HG02884 (cell line): Measurements from ENCODE around the gene RAB9B.
"Not testable (repeated sequence)": the region's sequence is repeated elsewhere in the genome, so short reads cannot be mapped to it uniquely, and the experiment has no call there.

Experiments used
- ATAC-seq: cut with Tn5 transposase; IDR thresholded peaks from one replicate; pipeline ENCODE4 v1.9.1; 2021; ENCODE audit warnings: mild to moderate bottlenecking, moderate library complexity; ENCODE audit not compliant: unreplicated experiment

The RAB9B gene, protein sequence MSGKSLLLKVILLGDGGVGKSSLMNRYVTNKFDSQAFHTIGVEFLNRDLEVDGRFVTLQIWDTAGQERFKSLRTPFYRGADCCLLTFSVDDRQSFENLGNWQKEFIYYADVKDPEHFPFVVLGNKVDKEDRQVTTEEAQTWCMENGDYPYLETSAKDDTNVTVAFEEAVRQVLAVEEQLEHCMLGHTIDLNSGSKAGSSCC

DNA sequence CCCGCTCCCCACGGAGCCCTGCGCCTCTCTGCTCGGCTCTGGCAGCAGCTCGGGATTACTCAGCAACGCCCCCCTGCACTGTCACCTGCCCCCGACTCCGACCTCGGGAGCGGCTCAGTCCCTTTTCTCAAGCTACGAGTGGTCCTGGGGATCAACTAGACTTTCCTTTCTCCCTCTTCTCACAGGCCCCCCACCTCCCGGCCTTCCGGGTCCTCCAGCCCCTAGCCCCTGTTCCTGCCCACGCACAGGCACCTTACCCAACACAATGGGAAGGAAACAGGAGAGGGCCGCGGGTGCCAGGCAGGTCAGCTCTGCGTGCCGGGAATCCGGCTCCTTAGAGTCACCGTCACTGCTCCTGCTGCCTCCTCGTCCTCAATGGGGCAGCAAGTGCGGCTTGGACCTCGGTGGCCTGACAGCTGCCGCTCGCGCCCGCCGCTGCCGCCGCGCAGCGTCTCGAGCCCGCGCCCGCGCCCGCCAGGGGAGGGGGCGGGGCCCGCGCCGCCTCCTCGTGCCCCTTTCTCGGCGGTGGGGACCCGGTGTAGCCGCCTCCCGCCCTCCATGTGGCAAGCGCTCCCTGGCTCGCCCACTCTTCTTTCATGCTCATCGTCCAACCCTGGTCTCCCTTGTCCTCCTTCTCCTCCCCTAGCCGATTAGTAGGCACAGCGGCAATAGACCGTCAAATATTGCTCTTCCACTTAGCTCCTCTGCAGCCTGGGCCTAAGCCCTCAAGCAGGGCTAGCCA lies at the start of gene RAB9B:
TSS of gene RAB9B (minus strand) at position 455 of the 742 bp plus-strand sequence. CDS start 6,473 bp downstream, outside the sequence.
- ATAC-seq, result peak; percentile 87

DNA sequence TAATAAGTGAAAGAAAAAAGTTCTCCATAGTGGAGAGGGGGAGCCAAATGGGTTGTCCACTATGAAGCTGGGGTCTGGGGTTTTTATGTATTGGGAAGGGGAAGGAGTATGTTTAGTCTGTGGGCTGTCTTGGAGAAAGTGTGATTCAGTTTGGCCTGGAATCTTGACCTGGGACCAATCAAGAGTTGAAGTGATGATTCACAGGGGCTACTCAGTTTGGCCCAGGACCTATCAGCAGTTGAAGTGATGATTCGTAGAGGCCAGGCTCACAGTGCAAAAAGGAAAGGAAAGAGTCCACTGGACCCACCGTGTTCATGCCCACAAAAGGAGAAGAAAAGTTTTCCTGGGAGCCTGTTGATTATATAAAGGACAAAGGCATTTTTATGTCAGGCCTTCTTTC lies 47.3 kb upstream of the RAB9B start:
- no peak for ATAC-seq

DNA sequence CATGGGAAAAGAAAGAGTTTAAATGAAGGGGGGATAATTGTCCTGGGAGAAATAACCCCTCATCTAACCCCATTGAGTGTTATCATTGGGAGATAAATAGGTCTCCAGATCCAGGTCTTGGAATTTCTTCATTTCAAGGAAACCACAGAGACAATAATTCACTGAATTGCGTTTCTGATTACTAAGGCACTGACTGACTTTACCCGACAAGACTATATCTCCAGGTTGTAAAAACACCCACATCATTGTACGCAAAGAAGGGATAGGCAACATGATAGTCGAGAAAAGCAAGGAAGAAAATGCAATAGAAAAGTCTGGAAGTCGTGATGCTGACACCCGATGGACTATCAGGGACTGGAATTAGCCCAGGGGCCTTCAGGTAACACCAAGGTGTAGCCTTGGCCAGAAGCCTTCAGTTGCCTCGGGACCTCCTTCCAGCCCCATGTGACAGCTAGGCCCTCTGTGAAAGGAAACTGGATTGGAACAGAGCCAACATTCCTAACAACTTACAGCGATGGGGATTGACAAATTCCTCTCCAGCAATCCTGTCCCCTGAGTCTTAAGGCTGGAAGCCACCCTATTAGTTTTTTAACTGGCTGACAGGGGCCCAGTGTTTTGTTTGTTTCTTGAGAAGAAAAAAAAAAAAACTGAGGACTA lies 46.5 kb upstream of the RAB9B start:
- no peak for ATAC-seq

DNA sequence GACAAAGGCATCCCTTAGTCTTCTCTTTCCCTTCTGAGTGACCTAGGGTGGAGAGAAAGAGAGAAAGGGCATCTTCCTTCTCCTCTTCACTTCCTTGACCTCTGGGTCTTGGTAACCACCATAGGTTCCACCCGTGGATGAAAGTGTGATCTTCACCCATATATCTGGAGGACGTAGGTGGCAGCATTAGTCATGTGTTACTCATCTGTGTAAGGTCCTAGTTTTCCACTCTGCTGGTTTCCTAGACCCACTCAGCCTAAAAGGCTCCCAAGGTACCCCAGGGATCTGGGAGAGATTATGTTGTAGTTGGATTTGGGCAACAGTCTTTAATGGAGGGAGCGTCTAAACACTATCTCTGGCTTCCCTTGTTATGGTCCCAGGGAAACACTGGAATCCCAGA lies 45.5 kb upstream of the RAB9B start:
- ATAC-seq, result no peak

DNA sequence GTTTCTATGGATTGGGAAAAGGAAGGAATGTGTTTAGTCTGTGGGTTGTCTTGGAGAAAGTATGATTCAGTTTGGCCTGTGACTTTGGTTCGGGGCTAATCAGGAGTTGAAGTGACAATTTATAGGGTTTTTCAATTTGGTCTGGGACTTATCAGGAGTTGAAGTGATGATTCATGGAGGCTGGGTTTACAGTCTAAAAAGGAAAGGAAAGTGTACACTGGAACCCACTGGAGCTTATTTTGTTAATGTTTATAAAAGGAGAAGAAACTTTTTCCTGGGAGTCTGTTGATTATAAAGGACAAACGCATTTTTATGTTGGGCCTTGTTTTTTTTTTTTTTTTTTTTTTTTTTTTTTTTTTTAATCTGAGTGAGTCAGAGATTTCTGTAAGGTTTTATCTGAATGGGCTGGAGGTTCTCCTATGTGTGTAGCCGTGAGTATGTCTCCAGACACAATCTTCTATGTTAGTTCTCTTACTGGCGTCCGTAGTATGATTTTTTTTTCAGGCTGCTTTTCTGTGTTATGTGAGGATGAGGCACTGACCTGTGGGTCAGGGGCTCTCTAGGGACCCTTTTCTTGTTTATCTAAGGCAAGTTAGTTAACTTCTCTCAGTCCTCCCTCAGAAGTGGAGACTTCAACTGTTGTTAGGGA lies 33.0 kb upstream of the RAB9B start:
- no peak for ATAC-seq

DNA sequence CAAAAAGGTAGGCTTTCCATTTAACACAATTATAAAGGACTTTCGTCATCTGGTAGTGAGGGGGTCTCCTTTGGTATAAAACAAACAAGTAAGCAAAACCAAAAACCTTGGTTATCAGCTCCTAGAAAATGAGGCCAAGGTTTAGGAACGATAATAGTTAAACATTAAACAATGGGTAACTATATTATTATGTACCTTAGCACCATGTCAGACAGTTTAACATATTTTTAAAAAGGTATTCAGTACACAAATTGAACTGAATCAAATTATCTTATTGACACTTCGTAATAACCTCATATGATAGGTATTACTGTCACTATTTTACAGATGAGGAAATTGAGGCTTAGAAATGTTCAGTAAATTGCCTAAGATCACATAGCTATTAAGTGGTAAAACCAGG lies 32.1 kb upstream of the RAB9B start:
- ATAC-seq, result no peak

DNA sequence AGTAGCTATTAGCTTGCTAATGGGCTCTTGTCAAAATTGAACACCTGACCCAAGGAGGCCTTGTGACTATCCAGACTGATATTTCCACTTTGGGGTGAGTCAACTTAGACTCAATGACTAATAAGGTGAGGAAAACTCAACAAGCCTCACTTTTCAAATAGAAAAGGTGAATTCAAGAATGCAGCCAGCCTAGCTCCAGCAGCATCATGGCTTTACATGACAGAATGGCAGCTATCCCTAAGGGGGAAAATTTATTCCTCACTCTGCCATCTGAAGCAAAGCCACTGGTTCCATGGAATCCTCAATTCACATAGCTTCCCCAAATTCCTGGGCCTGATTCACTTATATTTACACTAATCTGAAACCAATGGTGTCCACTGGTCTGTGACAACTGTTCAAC lies 29.1 kb upstream of the RAB9B start:
- ATAC-seq, result no peak

DNA sequence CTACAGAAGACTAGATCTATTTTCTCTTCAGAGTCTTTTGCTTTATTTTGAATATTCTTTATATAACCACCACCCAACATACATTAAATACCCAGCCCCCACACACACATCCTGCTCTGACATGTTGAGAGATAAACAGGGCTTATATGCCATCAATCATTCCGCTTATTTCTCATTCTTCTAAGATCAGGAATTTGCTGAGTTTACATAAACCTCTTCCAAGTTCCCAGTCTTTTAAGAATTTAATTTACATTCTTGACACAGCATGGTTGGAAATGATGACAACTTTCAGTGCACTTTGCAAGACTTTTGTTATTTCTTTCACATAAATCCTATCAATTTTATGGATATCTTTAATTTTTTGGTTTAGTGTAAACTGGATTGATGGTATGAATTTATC lies 17.5 kb upstream of the RAB9B start:
- ATAC-seq, result no peak

DNA sequence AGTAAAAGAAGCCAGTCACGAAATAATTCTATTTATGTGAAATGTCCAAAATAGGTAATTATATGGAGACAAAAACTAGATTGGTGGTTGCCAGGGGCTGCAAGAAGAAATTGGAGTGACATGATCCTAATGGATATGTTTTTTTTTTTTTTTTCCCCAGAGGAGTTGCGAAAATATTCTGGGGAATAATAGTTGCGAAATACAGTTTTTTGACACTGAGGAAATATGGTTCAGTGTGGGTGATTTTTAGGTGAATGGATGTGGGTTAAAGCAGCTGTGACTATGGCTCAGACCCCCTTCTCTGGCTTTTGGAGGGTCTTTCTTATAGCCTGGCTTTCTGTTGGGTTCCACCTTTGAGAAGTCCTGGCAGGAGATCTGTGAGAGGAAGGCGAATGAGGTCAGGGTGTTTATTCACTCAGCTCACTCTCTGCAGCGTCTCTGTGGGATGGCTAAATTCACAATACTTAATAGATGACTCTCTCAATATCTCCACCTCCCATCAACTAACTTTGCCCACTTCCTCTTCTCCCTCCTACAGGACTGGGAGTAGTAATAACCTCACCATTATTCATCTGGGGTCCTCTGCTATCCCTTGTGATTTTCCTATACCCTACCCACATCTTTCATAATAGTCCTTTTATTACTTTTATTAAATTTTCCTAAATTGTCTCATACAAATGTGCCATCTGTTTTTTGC lies 15.3 kb upstream of the RAB9B start:
- ATAC-seq, result no peak

DNA sequence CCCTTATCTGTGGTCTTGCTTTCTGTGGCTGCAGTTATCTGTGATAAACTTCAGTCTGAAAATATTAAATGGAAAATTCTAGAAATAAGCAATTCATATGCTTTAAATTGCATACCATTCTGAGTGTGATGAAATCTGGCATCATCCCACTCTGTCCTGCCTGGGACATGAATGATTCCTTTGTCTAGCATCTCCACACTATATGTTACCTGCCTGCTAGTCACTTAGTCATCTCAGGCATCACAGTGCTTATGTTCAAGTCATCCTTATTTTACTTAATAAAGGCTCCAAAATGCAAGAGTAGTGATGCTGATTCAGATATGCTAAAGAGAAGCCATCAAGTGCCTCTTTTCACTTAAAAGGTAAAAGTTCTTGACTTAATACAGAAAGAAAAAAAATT lies 14.3 kb upstream of the RAB9B start:
- no peak for ATAC-seq

DNA sequence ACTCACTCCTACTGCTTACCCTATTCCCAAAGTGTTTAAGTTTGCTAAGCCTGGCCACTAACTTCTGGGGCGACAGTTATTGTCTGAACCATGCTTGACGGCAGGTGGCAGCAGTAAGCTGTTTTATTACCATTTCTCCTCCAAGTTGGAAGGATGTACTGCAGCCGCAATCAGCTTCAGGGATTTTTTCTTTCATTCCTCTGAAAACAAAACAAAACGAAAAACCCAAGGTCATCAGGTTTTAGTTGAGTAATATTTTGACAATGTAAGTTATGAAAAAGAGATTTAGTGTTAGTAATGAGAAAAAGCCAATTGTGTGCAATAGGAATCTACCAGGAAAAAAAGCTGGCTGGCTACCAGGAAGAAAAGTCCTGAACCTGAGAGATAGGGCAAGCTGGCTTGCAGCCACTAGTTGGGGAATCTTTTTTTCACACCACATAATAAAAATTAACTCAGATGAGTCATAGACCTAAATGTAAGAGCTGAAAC lies 13.2 kb upstream of the RAB9B start:
- ATAC-seq, result peak; percentile 93

DNA sequence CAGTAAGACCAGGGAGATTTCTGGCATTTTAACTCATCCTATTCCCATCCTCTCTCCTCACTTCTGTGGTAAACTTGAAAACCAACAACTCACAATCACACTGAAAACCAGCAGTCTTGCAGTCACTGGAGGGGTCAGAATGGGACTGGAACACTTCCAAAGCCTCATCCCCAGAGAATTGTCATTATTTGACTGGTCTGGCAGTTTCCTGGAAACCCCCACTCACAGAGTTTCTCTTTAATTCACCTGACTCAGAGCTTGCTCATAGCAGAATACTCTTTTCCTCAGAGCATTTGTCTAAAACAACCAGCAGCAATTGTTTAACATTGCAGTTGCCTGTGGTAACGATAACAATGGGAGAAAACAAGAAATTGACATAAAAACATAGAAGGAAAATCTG lies 7.3 kb upstream of the RAB9B start:
- ATAC-seq, result no peak

DNA sequence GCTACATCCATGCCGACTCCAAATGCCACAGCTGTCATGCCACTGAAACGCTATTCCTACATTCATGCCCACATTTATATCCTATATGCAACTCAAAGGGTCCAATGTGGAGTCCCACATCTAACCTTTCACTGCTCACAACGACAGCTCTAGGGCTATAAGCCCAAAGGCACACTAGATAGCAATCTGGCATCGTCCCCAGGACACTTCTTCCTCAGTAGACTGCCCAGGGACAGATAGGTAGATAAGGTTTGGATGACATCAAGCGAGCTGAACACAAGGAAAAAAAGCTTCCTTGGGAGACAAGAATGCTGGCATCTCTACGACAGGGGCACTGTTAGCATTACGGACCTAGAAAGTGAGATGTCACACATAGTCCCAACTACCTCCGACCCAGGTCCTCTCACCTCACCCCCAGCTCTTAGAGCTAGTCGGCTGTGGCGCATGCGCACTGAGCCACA lies 685 bp downstream of the RAB9B start:
- peak; percentile 16 for ATAC-seq

DNA sequence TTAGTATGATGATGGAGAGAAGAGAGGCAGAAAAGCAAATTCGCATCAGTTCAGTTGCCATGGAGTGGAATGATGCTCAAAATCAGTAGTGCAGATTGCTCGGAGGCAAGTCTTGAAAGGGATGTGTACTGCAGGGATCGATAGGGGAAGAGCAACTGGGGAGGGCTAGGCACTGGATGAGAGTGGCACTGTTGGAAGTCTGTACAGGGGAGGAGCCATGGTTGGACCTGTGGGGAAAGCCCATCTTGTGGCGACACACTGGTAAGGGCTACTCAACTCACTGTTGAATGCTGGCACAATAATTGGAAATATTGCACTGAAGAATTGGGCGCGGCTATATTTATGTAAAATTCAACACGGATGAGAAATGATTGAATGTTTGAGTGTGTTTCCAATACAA lies 1.2 kb downstream of the RAB9B start:
- no peak for ATAC-seq

DNA sequence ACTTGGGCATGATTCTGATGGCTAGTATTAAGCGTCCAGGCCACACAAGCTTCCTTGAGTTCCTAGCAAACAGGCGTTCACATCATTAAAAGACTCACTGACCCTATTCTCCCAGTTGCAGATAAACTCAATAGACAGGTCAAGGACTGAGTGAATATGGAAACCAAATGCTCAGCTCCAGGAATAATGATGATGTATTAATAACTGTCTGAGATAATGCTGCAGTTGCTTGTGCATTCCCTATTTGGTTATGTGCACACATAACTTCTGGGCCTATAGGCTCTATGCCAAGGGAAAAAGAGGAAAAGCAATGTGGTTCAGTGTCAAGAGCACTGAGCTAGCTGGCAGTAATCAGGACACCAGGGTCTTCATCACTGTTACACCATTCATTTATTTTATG lies 3.5 kb downstream of the RAB9B start:
- no peak for ATAC-seq

DNA sequence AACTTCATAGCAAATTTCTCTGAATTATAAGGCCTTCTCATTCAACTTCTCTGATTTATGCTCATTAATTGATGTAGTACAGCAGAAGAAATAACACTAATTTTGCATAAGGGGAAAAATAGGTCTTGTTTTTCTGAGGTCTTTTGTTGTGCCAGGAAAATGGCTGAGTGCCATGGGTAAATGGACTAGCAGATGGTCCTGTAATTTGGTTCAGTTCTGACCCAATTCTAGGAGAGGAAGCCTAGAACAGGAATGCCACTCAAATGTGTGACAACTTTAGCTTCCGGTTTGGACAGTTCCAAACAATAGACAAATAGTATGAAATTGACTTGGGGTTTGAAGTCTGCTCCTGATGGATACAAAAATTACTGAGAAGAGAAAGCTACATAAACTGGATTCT lies 6.2 kb downstream of the RAB9B start:
- ATAC-seq, result no peak

DNA sequence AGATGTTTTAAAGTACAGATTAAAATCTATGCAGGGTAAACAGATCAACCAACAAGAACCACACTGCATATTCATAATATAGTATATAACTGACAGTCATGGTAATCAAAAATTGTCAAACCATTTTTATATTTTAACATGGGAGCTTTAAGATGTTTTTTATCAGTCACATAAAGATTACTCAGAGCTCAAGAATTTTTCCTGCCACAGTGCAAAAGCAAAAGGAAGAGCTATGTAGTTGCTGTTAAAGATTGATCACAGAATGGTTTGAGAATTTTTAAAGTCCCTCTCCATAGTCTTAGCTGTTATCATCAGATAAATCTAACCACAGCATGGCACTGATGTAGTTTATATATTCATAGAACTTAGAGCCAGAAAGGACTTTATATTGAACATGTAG lies 8.5 kb downstream of the RAB9B start:
- no peak for ATAC-seq

DNA sequence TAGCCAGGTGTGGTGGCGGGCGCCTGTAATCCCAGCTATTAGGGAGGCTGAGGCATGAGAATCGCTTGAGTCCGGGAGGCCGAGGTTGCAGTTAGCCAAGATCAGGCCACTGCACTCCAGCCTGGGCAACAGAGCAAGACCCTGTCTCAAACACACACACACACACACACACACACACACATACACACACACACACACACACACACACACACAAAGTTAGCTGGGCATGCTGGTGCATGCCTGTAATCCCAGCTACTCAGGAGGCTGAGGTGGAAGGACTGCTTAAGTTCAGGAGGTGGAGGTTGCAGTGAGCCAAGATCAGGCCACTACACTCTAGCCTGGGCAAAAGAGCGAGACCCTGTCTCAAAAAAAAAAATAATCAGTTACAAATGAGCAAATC lies 11.3 kb downstream of the RAB9B start:
- not testable (repeated sequence) for ATAC-seq

DNA sequence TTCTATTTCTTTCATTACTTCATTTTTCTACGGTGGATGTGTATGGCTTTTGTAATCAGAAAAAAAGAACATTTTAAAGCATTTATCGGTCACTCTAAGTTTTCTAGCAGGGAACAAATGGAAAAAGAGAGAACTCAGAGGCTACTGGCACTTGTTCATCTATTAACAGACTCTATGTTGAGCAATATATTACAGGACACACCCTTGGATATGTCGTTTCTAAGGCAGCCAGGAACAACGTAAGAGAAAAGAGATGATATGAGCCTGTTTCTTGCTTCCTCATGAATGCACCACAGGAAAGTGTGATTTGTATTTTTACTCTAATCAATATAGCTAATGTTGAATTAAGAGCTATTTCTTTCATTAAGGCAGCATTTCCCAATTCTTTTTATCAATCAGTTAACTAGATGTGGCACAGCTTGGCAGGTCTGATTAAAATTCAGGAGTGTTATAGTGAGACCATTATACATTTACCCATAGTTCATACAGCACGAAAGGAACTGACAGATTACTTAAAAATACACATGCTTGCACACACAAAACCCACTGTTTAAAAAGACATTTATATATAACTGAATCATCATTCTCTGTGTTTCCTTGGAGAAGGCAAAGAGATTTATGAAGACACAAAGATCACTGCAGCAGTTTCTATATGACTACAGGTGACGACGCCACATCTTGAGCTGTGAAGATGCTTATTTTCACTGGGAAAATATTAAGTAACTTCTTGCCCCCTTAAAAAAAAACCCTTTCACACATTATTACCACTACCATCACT lies 13.0 kb downstream of the RAB9B start:
- ATAC-seq, result no peak

DNA sequence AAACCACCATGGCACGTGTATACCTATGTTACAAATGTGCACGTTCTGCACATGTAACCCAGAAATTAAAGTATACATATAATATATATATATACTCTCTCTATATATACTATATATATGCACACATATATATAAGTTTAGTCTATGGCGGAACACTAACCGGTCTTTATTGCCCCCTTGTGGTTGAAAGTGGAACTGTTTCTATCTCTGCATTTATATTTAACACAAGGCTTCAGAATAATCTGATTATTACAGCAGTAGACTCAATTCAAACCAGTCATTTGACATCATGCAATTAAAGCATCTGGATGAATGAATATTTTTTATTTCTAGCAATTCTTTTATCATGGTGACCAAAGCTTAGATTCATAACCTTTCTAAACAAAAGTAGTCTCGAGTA lies 14.6 kb downstream of the RAB9B start:
- no peak for ATAC-seq
